GM12874 (cell line): ENCODE measurements around the gene PLEKHA5.

Source experiments
- TF ChIP-seq, protein P1 (sequence below): IDR thresholded peaks from 2 replicates; pipeline ENCODE4 v1.5.1; 2011; ENCODE audit warnings: low read depth, mild to moderate bottlenecking, control low read depth, low read length, moderate library complexity; ENCODE audit not compliant: insufficient read depth

Gene PLEKHA5

GRCh38 chr12:19301688-19302087 lies 172.2 kb downstream of the PLEKHA5 start:
- TF ChIP-seq, protein P1, sequence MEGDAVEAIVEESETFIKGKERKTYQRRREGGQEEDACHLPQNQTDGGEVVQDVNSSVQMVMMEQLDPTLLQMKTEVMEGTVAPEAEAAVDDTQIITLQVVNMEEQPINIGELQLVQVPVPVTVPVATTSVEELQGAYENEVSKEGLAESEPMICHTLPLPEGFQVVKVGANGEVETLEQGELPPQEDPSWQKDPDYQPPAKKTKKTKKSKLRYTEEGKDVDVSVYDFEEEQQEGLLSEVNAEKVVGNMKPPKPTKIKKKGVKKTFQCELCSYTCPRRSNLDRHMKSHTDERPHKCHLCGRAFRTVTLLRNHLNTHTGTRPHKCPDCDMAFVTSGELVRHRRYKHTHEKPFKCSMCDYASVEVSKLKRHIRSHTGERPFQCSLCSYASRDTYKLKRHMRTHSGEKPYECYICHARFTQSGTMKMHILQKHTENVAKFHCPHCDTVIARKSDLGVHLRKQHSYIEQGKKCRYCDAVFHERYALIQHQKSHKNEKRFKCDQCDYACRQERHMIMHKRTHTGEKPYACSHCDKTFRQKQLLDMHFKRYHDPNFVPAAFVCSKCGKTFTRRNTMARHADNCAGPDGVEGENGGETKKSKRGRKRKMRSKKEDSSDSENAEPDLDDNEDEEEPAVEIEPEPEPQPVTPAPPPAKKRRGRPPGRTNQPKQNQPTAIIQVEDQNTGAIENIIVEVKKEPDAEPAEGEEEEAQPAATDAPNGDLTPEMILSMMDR = no peak

DNA sequence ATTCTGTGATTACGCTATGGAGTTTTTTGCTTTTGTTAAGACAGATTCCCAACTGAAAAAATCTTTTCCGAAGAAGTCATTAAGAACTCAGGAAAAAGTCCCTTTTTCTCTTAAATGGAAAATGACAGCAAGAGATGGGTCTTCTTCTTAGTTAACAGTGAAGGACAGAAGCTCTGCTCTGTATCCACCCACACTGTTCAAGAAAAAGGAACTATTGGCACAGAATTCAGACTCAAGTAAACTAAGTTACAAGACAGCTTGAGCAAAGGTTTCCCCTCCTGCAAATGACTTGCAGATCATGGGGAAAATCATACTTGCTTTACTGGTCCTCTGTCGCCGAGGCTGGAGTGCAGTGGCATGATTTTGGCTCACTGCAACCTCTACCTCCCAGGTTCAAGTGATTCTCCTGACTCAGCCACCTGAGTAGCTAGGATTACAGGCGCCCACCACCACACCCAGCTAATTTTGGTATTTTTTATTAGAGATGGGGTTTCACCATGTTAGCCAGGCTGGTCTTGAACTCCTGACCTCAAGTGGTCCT lies 172.6 kb downstream of the PLEKHA5 start:
- TF ChIP-seq, protein P1 = no peak

DNA sequence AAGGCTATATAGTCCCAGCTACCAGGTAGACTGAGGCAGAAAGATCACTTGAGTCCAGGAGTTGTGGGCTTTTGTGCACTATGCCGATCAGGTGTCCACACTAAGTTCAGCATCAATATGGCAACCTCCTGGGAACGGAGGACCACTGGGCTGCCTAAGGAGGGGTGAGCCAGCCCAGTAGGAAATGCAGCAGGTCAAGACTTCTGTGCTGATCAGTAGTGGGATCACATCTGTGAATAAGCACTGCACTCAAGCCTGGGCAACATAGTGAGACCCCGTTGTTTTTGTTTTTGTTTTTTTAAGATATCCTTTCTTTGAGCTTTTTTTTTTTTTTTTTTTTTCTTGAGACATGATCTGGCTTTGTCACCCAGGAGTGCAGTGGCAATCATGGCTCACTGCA lies 174.0 kb downstream of the PLEKHA5 start:
- TF ChIP-seq, protein P1 = no peak

- TF ChIP-seq, protein P1 = no peak
Observed at GRCh38 chr12:19304149-19304750, 174.7 kb downstream of the PLEKHA5 start.

DNA sequence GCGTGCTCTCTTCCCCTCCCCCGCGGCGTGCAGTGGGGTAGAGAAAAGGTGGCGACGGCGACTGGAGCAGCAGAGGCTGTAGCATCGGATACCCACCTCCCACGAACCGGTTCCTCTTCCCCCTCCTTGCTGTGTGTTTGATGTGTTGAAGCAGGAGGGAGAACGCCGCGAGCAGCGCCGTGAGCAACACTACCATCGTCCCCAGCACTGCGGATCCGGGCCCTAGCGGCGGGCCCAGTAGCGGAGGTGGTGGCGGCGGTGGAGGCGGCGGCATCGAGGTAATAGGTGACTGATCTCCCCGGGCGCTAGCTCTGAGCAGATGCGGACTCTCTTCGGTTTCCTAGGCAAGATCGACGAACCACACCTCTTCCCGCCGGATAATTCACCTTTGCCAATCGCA lies 176.8 kb downstream of the PLEKHA5 start:
- TF ChIP-seq, protein P1 = no peak

DNA sequence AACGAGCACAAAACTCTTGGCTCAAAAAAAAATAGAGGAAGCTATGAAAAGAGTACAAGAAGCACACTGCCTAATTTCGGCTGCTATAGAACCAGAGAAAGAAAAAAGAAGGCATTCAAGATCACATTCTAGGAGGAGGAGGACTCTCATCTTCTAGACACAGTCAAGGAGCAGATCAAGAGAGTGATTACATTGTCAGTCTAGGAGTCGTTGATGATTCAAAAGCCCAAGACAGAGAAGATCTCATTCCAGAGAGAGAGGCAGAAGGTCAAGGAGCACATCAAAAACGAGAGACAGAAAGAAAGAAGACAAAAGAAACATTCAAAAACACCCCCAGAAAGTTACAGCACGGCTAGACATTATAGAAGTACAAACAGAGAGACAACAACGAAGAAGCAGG lies 177.9 kb downstream of the PLEKHA5 start:
- TF ChIP-seq, protein P1 = no peak

GRCh38 chr12:19311165-19311564 lies 181.6 kb downstream of the PLEKHA5 start:
- TF ChIP-seq, protein P1 = no peak
